OCI-LY3 (cell line): ENCODE results near the gene PDS5B.

Experiments used
- H2AFZ ChIP-seq: fragments of 200-600, 300-600 bp; shearing (Covaris generic); 2 replicates; pipeline ENCODE4 v1.6.0; 2014; ENCODE audit warnings: antibody characterized with exemption, low read depth, low read length
- H3K27ac ChIP-seq: fragments of 200-600, 300-600 bp; sonication (generic); 2 replicates; pipeline ENCODE4 v1.5.1; 2014; ENCODE audit warnings: mild to moderate bottlenecking, low read length, moderate library complexity, mixed read lengths
- H3K27me3 ChIP-seq: fragments of 200-600, 300-600 bp; sonication (generic); 2 replicates; pipeline ENCODE4 v1.6.1; 2014; ENCODE audit warnings: low read depth, low read length, mixed read lengths
- H3K36me3 ChIP-seq: fragments of 200-600, 300-600 bp; sonication (generic); replicated peaks from 2 replicates; pipeline ENCODE3; 2014; ENCODE audit warnings: low read depth, low read length, mixed read lengths
- H3K4me1 ChIP-seq: fragments of 300-600, 200-600 bp; sonication (generic); 2 replicates; pipeline ENCODE4 v1.6.1; 2014; ENCODE audit warnings: low read length, mixed read lengths
- H3K4me2 ChIP-seq: fragments of 200-600, 300-600 bp; sonication (generic); 2 replicates; pipeline ENCODE4 v1.6.1; 2014; ENCODE audit warnings: low read length, mixed read lengths
- H3K4me3 ChIP-seq: fragments of 300-600, 200-600 bp; sonication (generic); 2 replicates; pipeline ENCODE4 v1.5.1; 2014; ENCODE audit warnings: antibody characterized with exemption, mild to moderate bottlenecking, low read length, moderate library complexity
- H3K79me2 ChIP-seq: fragments of 300-600, 200-600 bp; shearing (Covaris generic); 2 replicates; pipeline ENCODE4 v1.6.1; 2014; ENCODE audit warnings: mild to moderate bottlenecking, low read length, mixed read lengths
- H3K9ac ChIP-seq: fragments of 300-600, 200-600 bp; shearing (Covaris generic); 2 replicates; pipeline ENCODE4 v1.6.0; 2014; ENCODE audit warnings: mild to moderate bottlenecking, low read length, moderate library complexity
- H3K9me3 ChIP-seq: fragments of 200-600, 300-600 bp; shearing (Covaris generic); 2 replicates; pipeline ENCODE4 v1.6.1; 2014; ENCODE audit warnings: low read length, mixed read lengths; ENCODE audit not compliant: insufficient read depth
- H4K20me1 ChIP-seq: fragments of 200-600, 300-600 bp; sonication (generic); 2 replicates; pipeline ENCODE4 v1.6.1; 2016; ENCODE audit warnings: low read length, mixed read lengths; ENCODE audit not compliant: insufficient read depth
- CTCF ChIP-seq: fragments of 200-600, 300-600 bp; sonication (generic); IDR thresholded peaks from 2 replicates; pipeline ENCODE4 v1.5.1; 2014; ENCODE audit warnings: antibody characterized with exemption, low read length, low read depth
- EZH2phosphoT487 ChIP-seq: fragments of 200-600 bp; shearing (Covaris generic); IDR thresholded peaks from 2 replicates; pipeline ENCODE4 v1.6.1; 2018; ENCODE audit warnings: antibody characterized with exemption, mixed run types, low read depth

PDS5B gene

GRCh38 chr13:32586080-32586900, at the start of gene PDS5B:
Gene PDS5B (plus strand): TSS chr13:32586452. CDS start chr13:32648773, 62,321 bp downstream.
- H4K20me1 ChIP-seq, result peaks cover 31% of the 10 kb centered on the region
- H3K27ac ChIP-seq, result peak within 1 kb of the TSS; percentile 88
- H3K4me2 ChIP-seq, result peak within 1 kb of the TSS; percentile 89
- peaks cover 44% of the 10 kb centered on the region for H3K79me2 ChIP-seq
- TF ChIP-seq EZH2phosphoT487, result no peak
- TF ChIP-seq CTCF, result peak; percentile 83
- no peaks in the 10 kb centered on the region for H3K36me3 ChIP-seq
- H3K4me1 ChIP-seq, result peaks cover 22% of the 10 kb centered on the region
- peak within 1 kb of the TSS; percentile 94 for H3K9ac ChIP-seq
- no peaks in the 10 kb centered on the region for H3K9me3 ChIP-seq
- H3K4me3 ChIP-seq, result peak within 1 kb of the TSS; percentile 90
- H3K27me3 ChIP-seq, result peaks cover 5% of the 10 kb centered on the region; the same call in 1 of the 2 replicates
- peak within 1 kb of the TSS; percentile 87 for H2AFZ ChIP-seq

GRCh38 chr13:32537580-32538142, 48.6 kb upstream of the PDS5B start:
- H3K9ac ChIP-seq, result peak overlapping the region; percentile 85
- H3K4me2 ChIP-seq, result peak overlapping the region; percentile 85
- no peaks in the 10 kb centered on the region for H3K9me3 ChIP-seq
- H3K4me3 ChIP-seq, result peak overlapping the region; percentile 89
- peak overlapping the region; percentile 94; the same call in 1 of the 2 replicates for H2AFZ ChIP-seq
- H3K36me3 ChIP-seq, result peaks cover 40% of the 10 kb centered on the region
- peaks cover 57% of the 10 kb centered on the region for H3K79me2 ChIP-seq
- peaks cover 16% of the 10 kb centered on the region for H3K4me1 ChIP-seq
- TF ChIP-seq EZH2phosphoT487 (no peak), CTCF (no peak)
- H4K20me1 ChIP-seq, result peaks cover 5% of the 10 kb centered on the region; the same call in 1 of the 2 replicates
- peak overlapping the region; percentile 90 for H3K27ac ChIP-seq
- no peaks in the 10 kb centered on the region for H3K27me3 ChIP-seq

- H3K79me2 ChIP-seq, result peaks cover 52% of the 10 kb centered on the region
- H3K4me1 ChIP-seq, result peaks cover 16% of the 10 kb centered on the region
- H3K9ac ChIP-seq, result peak overlapping the region; percentile 85
- peak overlapping the region; percentile 94 for H2AFZ ChIP-seq
- H3K4me3 ChIP-seq, result peak overlapping the region; percentile 89
- TF ChIP-seq CTCF, result no peak
- TF ChIP-seq EZH2phosphoT487, result no peak
- H3K27me3 ChIP-seq, result no peaks in the 10 kb centered on the region
- peak overlapping the region; percentile 85 for H3K4me2 ChIP-seq
- H3K27ac ChIP-seq, result peak overlapping the region; percentile 90
- H3K9me3 ChIP-seq, result no peaks in the 10 kb centered on the region
- peaks cover 5% of the 10 kb centered on the region; the same call in 1 of the 2 replicates for H4K20me1 ChIP-seq
- H3K36me3 ChIP-seq, result peaks cover 37% of the 10 kb centered on the region
Observed at GRCh38 chr13:32538143-32538620, 48.1 kb upstream of the PDS5B start.

GRCh38 chr13:32538621-32539246, 47.5 kb upstream of the PDS5B start, which contains the start of gene N4BP2L2:
Gene N4BP2L2 (minus strand): TSS chr13:32538795. CDS start chr13:32537027, 1,768 bp downstream.
- peak within 1 kb of the TSS; percentile 85 for H3K9ac ChIP-seq
- H3K79me2 ChIP-seq, result peaks cover 47% of the 10 kb centered on the region
- H2AFZ ChIP-seq, result peak within 1 kb of the TSS; percentile 99
- peaks cover 16% of the 10 kb centered on the region for H3K4me1 ChIP-seq
- no peaks in the 10 kb centered on the region for H3K27me3 ChIP-seq
- H3K27ac ChIP-seq, result peak within 1 kb of the TSS; percentile 90
- peak within 1 kb of the TSS; percentile 89 for H3K4me3 ChIP-seq
- H4K20me1 ChIP-seq, result peaks cover 1% of the 10 kb centered on the region; the same call in 1 of the 2 replicates
- H3K4me2 ChIP-seq, result peak within 1 kb of the TSS; percentile 85
- TF ChIP-seq CTCF (peak; percentile 55), EZH2phosphoT487 (no peak)
- H3K9me3 ChIP-seq, result no peaks in the 10 kb centered on the region
- H3K36me3 ChIP-seq, result peaks cover 33% of the 10 kb centered on the region
